Measurements from ENCODE around the gene RPS6KC1. TPM values are rescaled to one million over a fixed set of nuclear protein-coding genes. Genes with fewer than 3 reads are reported as not detected.

The RPS6KC1 gene
- total RNA-seq, 1 experiment from 2014 or later: 25.6 TPM

- no peak for DNase-seq (ENCODE audit: low spot score)
- in situ Hi-C loops (cut with HindIII; ENCODE audit: low sequenced_read_pairs): no loop called here
These were observed 3.1 kb downstream of the RPS6KC1 start for GRCh38 chr1:213054142-213054541.

GRCh38 chr1:213054733-213055591, 3.9 kb downstream of the RPS6KC1 start:
- in situ Hi-C loops (cut with HindIII; ENCODE audit: low sequenced_read_pairs): no loop called here
- DNase-seq (ENCODE audit: low spot score): no peak

GRCh38 chr1:213055767-213056166, 4.7 kb downstream of the RPS6KC1 start:
- in situ Hi-C loops (cut with HindIII; ENCODE audit: low sequenced_read_pairs): no loop called here
- no peak for DNase-seq (ENCODE audit: low spot score)

- no peak for DNase-seq (ENCODE audit: low spot score)
These were observed 6.4 kb downstream of the RPS6KC1 start for GRCh38 chr1:213057264-213058059.

GRCh38 chr1:213060836-213061235, 9.8 kb downstream of the RPS6KC1 start:
- in situ Hi-C loops (cut with HindIII; ENCODE audit: low sequenced_read_pairs): no loop called here
- DNase-seq (ENCODE audit: low spot score): no peak

More at GRCh38 chr1:213057264-213058059, 6.4 kb downstream of the RPS6KC1 start:
- in situ Hi-C loops (cut with HindIII; ENCODE audit: low sequenced_read_pairs): no loop called here

GRCh38 chr1:213061263-213061662, 10.2 kb downstream of the RPS6KC1 start:
- in situ Hi-C loops (cut with HindIII; ENCODE audit: low sequenced_read_pairs): no loop called here
- no peak for DNase-seq (ENCODE audit: low spot score)

- no peak for DNase-seq (ENCODE audit: low spot score)
- in situ Hi-C loops (cut with HindIII; ENCODE audit: low sequenced_read_pairs): no loop called here
These were observed 14.8 kb downstream of the RPS6KC1 start for GRCh38 chr1:213065800-213066199.

- in situ Hi-C loops (cut with HindIII; ENCODE audit: low sequenced_read_pairs): no loop called here
- no peak for DNase-seq (ENCODE audit: low spot score)
These were observed 15.3 kb downstream of the RPS6KC1 start for GRCh38 chr1:213066363-213066762.

- DNase-seq (ENCODE audit: low spot score): no peak
- in situ Hi-C loops (cut with HindIII; ENCODE audit: low sequenced_read_pairs): no loop called here
These were observed 16.3 kb downstream of the RPS6KC1 start for GRCh38 chr1:213067352-213067751.

GRCh38 chr1:213070406-213070805, 19.4 kb downstream of the RPS6KC1 start:
- DNase-seq (ENCODE audit: low spot score): peak; percentile 2
- in situ Hi-C loops (cut with HindIII; ENCODE audit: low sequenced_read_pairs): no loop called here

GRCh38 chr1:213075725-213076124, 24.7 kb downstream of the RPS6KC1 start:
- in situ Hi-C loops (cut with HindIII; ENCODE audit: low sequenced_read_pairs): no loop called here

GRCh38 chr1:213082420-213083111, 31.5 kb downstream of the RPS6KC1 start:
- DNase-seq (ENCODE audit: low spot score): no peak
- in situ Hi-C loops (cut with HindIII; ENCODE audit: low sequenced_read_pairs): no loop called here

More at GRCh38 chr1:213075725-213076124, 24.7 kb downstream of the RPS6KC1 start:
- no peak for DNase-seq (ENCODE audit: low spot score)

GRCh38 chr1:213083112-213083445, 32.0 kb downstream of the RPS6KC1 start:
- DNase-seq (ENCODE audit: low spot score): no peak
- in situ Hi-C loops (cut with HindIII; ENCODE audit: low sequenced_read_pairs): no loop called here

GRCh38 chr1:213087911-213088310, 36.9 kb downstream of the RPS6KC1 start:
- no peak for DNase-seq (ENCODE audit: low spot score)
- in situ Hi-C loops (cut with HindIII; ENCODE audit: low sequenced_read_pairs): no loop called here

GRCh38 chr1:213089924-213090677, 39.1 kb downstream of the RPS6KC1 start:
- DNase-seq (ENCODE audit: low spot score): no peak
- in situ Hi-C loops (cut with HindIII; ENCODE audit: low sequenced_read_pairs): no loop called here

GRCh38 chr1:213094446-213094845, 43.4 kb downstream of the RPS6KC1 start:
- no peak for DNase-seq (ENCODE audit: low spot score)
- in situ Hi-C loops (cut with HindIII; ENCODE audit: low sequenced_read_pairs): no loop called here

GRCh38 chr1:213095467-213095866, 44.4 kb downstream of the RPS6KC1 start:
- in situ Hi-C loops (cut with HindIII; ENCODE audit: low sequenced_read_pairs): no loop called here
- DNase-seq (ENCODE audit: low spot score): no peak

GRCh38 chr1:213099682-213100399, 48.8 kb downstream of the RPS6KC1 start:
- in situ Hi-C loops (cut with HindIII; ENCODE audit: low sequenced_read_pairs): no loop called here
- DNase-seq (ENCODE audit: low spot score): no peak
